A673 (cell line): Measurements from ENCODE around the gene ITM2B. TPM values are rescaled to one million over a fixed set of nuclear protein-coding genes. Genes with fewer than 3 reads are reported as not detected.
A peak's percentile ranks its signal among the peaks of the same experiment; 100 is the strongest.

ENCODE experiments used
- BruUV-seq: library from RNA; stranded (reverse); fragments of 400-500 nt; replicated peaks from 2 replicates; lab custom pipeline; 2021; lab: Mats Ljungman, UMichigan
- CTCF ChIA-PET: fragments of 300-600 bp; sonication (Branson Sonifier 250); formaldehyde crosslinking; loops from one replicate; lab custom pipeline; 2022; ENCODE audit warnings: antibody characterized with exemption; lab: Charles Lee
- POLR2A ChIA-PET: fragments of 300-600 bp; sonication (Branson Sonifier 250); formaldehyde crosslinking; loops from one replicate; lab custom pipeline; 2022; ENCODE audit warnings: antibody characterized with exemption; ENCODE audit not compliant: low non-redundant PET; lab: Charles Lee
- DNase-seq: peaks from one replicate; pipeline ENCODE4 v3.0.0-alpha.2; 2015; ENCODE audit warnings: low spot score
- H3K27ac ChIP-seq: fragments of 200-600 bp; sonication (generic); 2 replicates; pipeline ENCODE4 v1.5.1; 2016; ENCODE audit warnings: mixed run types, low read depth, mild to moderate bottlenecking, mixed read lengths, antibody characterized with exemption, low read length; ENCODE audit not compliant: poor library complexity, severe bottlenecking
- H3K27me3 ChIP-seq: fragments of 200-600 bp; sonication (generic); replicated peaks from 2 replicates; pipeline ENCODE4 v1.6.1; 2017; ENCODE audit warnings: mixed run types, low read depth, mild to moderate bottlenecking, mixed read lengths, antibody characterized with exemption, low read length; ENCODE audit not compliant: insufficient read depth, poor library complexity
- H3K36me3 ChIP-seq: fragments of 200-600 bp; sonication (generic); 2 replicates; pipeline ENCODE4 v1.6.1; 2016; ENCODE audit warnings: mixed run types, mild to moderate bottlenecking, mixed read lengths, antibody characterized with exemption, low read length; ENCODE audit not compliant: insufficient read depth, poor library complexity, severe bottlenecking
- H3K4me1 ChIP-seq: fragments of 200-600 bp; sonication (generic); 2 replicates; pipeline ENCODE4 v1.6.1; 2017; ENCODE audit warnings: mixed run types, mild to moderate bottlenecking, mixed read lengths, antibody characterized with exemption, low read length; ENCODE audit not compliant: insufficient read depth, poor library complexity, severe bottlenecking
- H3K4me3 ChIP-seq: fragments of 200-600 bp; sonication (generic); 2 replicates; pipeline ENCODE4 v1.5.1; 2016; ENCODE audit warnings: low read depth, mixed run types, mild to moderate bottlenecking, mixed read lengths, low read length; ENCODE audit not compliant: poor library complexity, severe bottlenecking
- H3K9me3 ChIP-seq: fragments of 200-600 bp; sonication (generic); 2 replicates; pipeline ENCODE4 v1.6.1; 2016; ENCODE audit warnings: mixed run types, low read depth, mild to moderate bottlenecking, mixed read lengths, antibody characterized with exemption, low read length; ENCODE audit not compliant: poor library complexity, severe bottlenecking
- CTCF ChIP-seq: fragments of 300-800, 200-600 bp; sonication (generic); conservative IDR thresholded peaks from 2 replicates; pipeline ENCODE4 v1.5.1; 2017; ENCODE audit warnings: low read depth, mild to moderate bottlenecking, antibody characterized with exemption, low read length, moderate library complexity, mixed read lengths
- EZH2 ChIP-seq: fragments of 200-600 bp; sonication (generic); IDR thresholded peaks from 2 replicates; pipeline ENCODE4 v1.6.1; 2017; ENCODE audit warnings: borderline replicate concordance, low read depth, mild to moderate bottlenecking, mixed read lengths, antibody characterized with exemption, low read length; ENCODE audit not compliant: poor library complexity, severe bottlenecking
- intact Hi-C: fragments of 100-400 bp; cut with micrococcal nuclease; formaldehyde crosslinking; loops from one replicate; pipeline ENCODE4 v1.10.0; 2022; ENCODE audit not compliant: unreplicated experiment
- total RNA-seq: library from RNA; stranded (reverse); gene quantifications from 2 replicates; pipeline ENCODE4 v1.2.3, GENCODE V29; 2021

The ITM2B gene
- total RNA-seq, 1 experiment from 2014 or later = 190 TPM

- Histone ChIP-seq H3K4me1 (peaks cover 9% of the 10 kb centered on the region), H3K27ac (peak overlapping the region; percentile 96), H3K4me3 (peak overlapping the region; percentile 88), H3K27me3 (no peaks in the 10 kb centered on the region), H3K36me3 (no peaks in the 10 kb centered on the region), H3K9me3 (no peaks in the 10 kb centered on the region)
- TSS peak; percentile 87 for BruUV-seq
- ChIA-PET POLR2A (no interaction called here), CTCF (no interaction called here)
- no peak for DNase-seq
- TF ChIP-seq CTCF (no peak), EZH2 (no peak)
- intact Hi-C loops = loop anchor here (10.0 kb wide), 1 partner anchor 148 kb away; no protein-coding TSS in a partner anchor
These were observed 69.9 kb downstream of the ITM2B start for GRCh38 chr13:48302871-48303358.

DNA sequence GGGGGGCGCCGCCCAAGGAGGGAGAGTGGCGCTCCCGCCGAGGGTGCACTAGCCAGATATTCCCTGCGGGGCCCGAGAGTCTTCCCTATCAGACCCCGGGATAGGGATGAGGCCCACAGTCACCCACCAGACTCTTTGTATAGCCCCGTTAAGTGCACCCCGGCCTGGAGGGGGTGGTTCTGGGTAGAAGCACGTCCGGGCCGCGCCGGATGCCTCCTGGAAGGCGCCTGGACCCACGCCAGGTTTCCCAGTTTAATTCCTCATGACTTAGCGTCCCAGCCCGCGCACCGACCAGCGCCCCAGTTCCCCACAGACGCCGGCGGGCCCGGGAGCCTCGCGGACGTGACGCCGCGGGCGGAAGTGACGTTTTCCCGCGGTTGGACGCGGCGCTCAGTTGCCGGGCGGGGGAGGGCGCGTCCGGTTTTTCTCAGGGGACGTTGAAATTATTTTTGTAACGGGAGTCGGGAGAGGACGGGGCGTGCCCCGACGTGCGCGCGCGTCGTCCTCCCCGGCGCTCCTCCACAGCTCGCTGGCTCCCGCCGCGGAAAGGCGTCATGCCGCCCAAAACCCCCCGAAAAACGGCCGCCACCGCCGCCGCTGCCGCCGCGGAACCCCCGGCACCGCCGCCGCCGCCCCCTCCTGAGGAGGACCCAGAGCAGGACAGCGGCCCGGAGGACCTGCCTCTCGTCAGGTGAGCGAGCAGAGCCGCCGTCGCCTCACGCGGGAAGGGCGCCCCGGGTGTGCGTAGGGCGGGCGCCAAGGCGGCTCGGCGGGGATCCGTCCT, 70.5 kb downstream of the ITM2B start, which contains the start of gene RB1:
TSS of gene RB1 (plus strand) at position 393 of the 784 bp plus-strand sequence. CDS start at position 555, 162 bp downstream.
- no TSS peak for BruUV-seq
- peaks cover 9% of the 10 kb centered on the region for H3K4me1 ChIP-seq
- POLR2A ChIA-PET = no interaction called here
- peak within 1 kb of the TSS; percentile 88 for H3K4me3 ChIP-seq
- intact Hi-C loops = loop anchor here (10.0 kb wide), 1 partner anchor 149 kb away; no protein-coding TSS in a partner anchor
- no peaks in the 10 kb centered on the region for H3K27me3 ChIP-seq
- TF ChIP-seq EZH2 (no peak), CTCF (no peak)
- CTCF ChIA-PET = no interaction called here
- no peaks in the 10 kb centered on the region for H3K9me3 ChIP-seq
- DNase-seq = peak; percentile 96
- H3K36me3 ChIP-seq = peaks cover 1% of the 10 kb centered on the region
- H3K27ac ChIP-seq = peak within 1 kb of the TSS; percentile 96

GRCh38 chr13:48304143-48304876, 71.3 kb downstream of the ITM2B start:
- Histone ChIP-seq H3K9me3 (no peaks in the 10 kb centered on the region), H3K36me3 (peaks cover 9% of the 10 kb centered on the region), H3K27ac (peak overlapping the region; percentile 96), H3K4me1 (peaks cover 9% of the 10 kb centered on the region), H3K27me3 (no peaks in the 10 kb centered on the region), H3K4me3 (peak overlapping the region; percentile 88)
- no peak for TF ChIP-seq CTCF
- intact Hi-C loops = loop anchor here (10.0 kb wide), 1 partner anchor 150 kb away; no protein-coding TSS in a partner anchor
- BruUV-seq = TSS peak; percentile 52
- ChIA-PET POLR2A (no interaction called here), CTCF (no interaction called here)
- DNase-seq = peak; percentile 51
